C4-2B (cell line): ENCODE results near the gene NCAPH2.
A peak's percentile ranks its signal among the peaks of the same experiment; 100 is the strongest.

ENCODE experiments used
- H3K27ac ChIP-seq: fragments of 450-650 bp; 2 replicates; pipeline ENCODE4 v1.5.1; 2017
- CTCF ChIP-seq: fragments of 450-650 bp; conservative IDR thresholded peaks from 2 replicates; pipeline ENCODE4 v1.5.1; 2017; ENCODE audit warnings: mild to moderate bottlenecking
- ZFX ChIP-seq: fragments of 450-650 bp; IDR thresholded peaks from 2 replicates; pipeline ENCODE4 v1.6.1; 2017

The NCAPH2 gene

GRCh38 chr22:50526108-50526833 lies 18.2 kb downstream of the NCAPH2 start:
- H3K27ac ChIP-seq: peak overlapping the region; percentile 98
- peak; percentile 84 for TF ChIP-seq CTCF
- peak; percentile 72 for TF ChIP-seq ZFX

GRCh38 chr22:50526834-50527801 lies 19.1 kb downstream of the NCAPH2 start:
- TF ChIP-seq CTCF (no peak), ZFX (no peak)
- peak overlapping the region; percentile 98 for H3K27ac ChIP-seq

- H3K27ac ChIP-seq: peak overlapping the region; percentile 98
- no peak for TF ChIP-seq CTCF
These were observed 20.1 kb downstream of the NCAPH2 start for GRCh38 chr22:50527921-50528681.

- H3K27ac ChIP-seq: peak overlapping the region; percentile 98
- TF ChIP-seq ZFX: no peak
- TF ChIP-seq CTCF: no peak
These were observed 20.8 kb downstream of the NCAPH2 start for GRCh38 chr22:50528682-50529415.

- TF ChIP-seq CTCF (no peak), ZFX (no peak)
- H3K27ac ChIP-seq: peak overlapping the region; percentile 98
These were observed 21.4 kb downstream of the NCAPH2 start for GRCh38 chr22:50529416-50529896.

GRCh38 chr22:50529897-50530579 lies 22.0 kb downstream of the NCAPH2 start, which contains the start of gene TYMP:
Gene TYMP, minus strand, starts transcription at chr22:50530012. Its CDS starts 303 bp downstream, at chr22:50529709.
- TF ChIP-seq CTCF (no peak), ZFX (peak; percentile 65; the same call in 1 of the 2 replicates)
- H3K27ac ChIP-seq: peak within 1 kb of the TSS; percentile 98
